GM18867 (cell line): Measurements from ENCODE around the gene STOML1.

Experiments used
- ATAC-seq: cut with Tn5 transposase; IDR thresholded peaks from one replicate; pipeline ENCODE4 v1.9.1; 2021; ENCODE audit warnings: mild to moderate bottlenecking, moderate library complexity; ENCODE audit not compliant: unreplicated experiment

Gene STOML1

GRCh38 chr15:73991726-73992593 lies at the start of gene STOML1:
STOML1 (minus strand) TSS chr15:73992295; CDS start chr15:73992223, 72 bp downstream.
- peak; percentile 78 for ATAC-seq

DNA sequence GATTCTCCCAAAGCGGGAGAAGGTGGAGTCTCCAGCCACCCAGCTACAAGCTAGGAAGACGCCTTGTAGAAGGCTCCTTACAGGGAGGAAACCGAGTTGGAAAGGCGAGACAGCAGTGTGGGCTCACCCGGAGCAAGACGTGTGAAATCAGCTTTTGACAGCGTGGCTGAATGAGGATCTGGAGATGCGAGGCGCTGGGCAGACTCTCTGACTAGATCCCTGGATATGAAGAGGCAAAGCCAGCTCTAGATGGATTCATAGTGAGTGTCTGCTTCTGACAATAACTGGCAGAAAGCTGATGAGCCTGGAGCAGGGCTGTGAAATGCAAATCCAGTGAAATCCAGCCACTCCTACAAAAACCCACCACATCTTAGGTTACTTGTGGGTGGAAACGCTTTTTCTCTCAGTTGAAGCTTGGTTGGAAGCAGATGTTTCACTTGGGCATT lies 49.2 kb upstream of the STOML1 start:
- no peak for ATAC-seq

DNA sequence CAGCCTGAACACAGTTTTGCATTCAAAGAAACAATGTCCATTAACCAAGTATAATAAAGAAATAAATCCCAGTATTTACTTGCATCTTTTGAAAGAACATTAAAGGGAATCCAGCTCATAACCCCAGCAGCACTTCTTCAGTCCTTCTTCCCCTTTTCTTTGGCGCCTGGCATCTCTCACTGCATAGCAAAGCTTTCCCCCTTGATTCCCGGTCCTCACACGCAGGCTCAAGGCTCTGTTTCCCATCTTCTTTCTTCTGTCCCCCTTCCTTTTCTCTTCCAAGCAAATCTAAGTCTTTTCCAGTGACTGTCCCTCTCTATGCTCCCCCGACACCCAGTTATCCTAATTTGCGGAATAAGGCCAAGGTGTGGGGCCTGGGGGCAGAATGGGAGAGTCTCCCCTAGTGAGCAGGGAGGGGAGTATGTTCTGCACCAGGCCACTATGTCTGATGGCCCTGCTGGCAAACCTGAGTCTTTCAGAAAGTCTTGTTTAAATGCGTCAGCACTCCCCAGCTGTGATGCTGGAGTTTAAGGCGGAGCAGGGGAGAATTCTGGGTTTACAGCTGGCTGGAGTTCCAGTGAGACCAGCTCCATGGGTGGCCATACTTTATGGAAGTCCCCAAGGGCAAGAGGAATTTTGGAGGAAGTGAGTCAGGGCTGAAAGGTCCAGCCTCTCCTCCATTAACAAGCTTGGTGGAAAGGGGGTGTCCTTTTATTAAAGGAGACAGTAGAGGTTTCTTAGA lies 48.2 kb upstream of the STOML1 start:
- ATAC-seq, result no peak

- ATAC-seq, result no peak
Observed at GRCh38 chr15:74039656-74040010, 47.5 kb upstream of the STOML1 start.

DNA sequence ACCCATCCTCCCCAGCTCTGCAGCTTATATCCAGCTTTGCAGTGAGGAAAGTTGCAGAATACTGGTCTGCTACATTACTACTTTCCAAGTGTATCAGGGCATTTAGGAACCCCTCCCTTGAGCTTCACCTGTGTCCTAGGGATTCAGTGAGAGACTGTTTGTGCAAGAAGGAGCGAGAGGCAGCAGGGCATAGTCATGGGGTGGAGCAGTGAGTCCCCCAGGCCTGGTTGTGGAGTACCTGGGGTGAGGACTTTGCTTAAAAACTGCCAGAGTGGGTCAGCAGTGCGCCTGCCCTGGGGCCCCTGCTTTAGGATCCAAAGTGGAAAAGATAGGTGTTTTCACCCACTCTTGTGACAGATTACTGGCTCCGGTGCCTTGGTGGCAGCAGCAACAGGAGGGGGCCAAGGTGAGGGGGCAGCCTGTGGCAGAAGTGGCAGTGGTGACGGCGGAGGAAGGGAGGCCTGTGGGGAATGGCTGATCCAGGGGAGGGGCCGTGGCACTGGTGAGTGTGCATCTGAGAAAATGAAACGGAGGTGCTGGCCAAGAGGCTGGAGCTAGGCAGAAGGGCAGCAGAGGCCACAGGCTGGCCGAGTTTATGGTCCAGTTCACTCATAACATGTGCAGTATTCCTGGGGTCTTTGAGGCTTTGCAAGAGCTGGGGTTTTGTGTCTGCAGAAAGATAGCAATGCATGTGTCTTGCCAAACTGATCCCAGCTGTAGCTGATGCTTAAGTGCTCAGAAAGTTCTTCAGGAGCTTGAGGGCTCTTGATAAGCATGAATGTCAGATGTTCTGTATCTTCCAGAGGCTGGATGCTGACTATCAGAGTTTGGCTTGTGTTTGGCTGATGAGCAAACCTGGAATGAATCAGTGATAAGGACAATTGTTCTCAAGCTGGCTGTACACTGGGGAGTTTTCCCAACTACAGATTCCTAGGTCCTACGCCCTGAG lies 46.9 kb upstream of the STOML1 start:
- no peak for ATAC-seq

DNA sequence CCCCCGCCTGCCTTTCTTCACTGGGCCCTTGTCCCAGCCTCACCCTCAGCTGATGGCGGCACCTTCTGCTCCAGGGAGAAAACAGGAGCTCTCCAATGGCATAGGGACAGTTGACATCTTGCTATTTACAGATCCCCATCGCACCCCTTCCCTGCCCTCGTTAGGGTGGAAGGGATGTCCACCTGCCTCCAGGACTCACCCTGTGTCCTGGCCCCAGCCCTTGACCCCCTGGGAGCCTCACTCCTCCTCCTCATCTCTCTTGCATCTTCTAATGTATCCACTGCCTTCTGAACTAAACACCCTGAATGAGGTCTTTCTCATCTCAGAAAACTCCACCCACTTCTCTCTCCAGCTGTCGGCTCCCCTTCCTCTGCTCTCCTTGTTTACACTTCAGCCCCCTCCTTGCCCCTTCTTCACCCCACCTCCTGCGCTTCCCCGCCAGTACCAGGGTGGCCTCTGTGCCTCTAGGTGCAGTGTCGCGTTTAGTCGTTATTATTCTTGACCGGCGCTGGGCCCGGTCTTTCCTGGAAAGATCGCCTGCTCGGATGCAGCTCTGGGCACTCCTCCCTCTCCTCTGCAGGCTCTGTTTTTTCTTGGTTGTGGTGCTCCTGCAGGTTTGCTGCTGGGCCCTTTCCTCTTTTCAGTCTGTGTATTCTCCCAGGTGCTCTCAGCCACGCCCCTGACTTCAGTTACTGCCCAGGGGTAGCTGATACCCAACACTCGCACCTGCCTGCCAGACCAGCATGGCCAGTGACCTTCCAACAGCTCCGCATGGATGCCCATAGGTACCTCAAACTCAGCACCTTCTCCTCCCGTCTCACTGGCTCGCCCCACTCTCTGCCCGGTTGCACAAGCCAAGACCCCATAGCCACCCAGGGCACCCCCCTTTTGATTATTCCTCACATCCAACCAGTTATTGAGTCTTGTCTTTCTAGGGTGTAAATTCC lies 45.3 kb upstream of the STOML1 start:
- ATAC-seq, result no peak

GRCh38 chr15:74036271-74037170 lies 44.4 kb upstream of the STOML1 start:
- ATAC-seq, result no peak

- no peak for ATAC-seq
Observed at GRCh38 chr15:74035121-74036017, 43.3 kb upstream of the STOML1 start.

- ATAC-seq, result no peak
Observed at GRCh38 chr15:74034206-74034755, 42.2 kb upstream of the STOML1 start.

DNA sequence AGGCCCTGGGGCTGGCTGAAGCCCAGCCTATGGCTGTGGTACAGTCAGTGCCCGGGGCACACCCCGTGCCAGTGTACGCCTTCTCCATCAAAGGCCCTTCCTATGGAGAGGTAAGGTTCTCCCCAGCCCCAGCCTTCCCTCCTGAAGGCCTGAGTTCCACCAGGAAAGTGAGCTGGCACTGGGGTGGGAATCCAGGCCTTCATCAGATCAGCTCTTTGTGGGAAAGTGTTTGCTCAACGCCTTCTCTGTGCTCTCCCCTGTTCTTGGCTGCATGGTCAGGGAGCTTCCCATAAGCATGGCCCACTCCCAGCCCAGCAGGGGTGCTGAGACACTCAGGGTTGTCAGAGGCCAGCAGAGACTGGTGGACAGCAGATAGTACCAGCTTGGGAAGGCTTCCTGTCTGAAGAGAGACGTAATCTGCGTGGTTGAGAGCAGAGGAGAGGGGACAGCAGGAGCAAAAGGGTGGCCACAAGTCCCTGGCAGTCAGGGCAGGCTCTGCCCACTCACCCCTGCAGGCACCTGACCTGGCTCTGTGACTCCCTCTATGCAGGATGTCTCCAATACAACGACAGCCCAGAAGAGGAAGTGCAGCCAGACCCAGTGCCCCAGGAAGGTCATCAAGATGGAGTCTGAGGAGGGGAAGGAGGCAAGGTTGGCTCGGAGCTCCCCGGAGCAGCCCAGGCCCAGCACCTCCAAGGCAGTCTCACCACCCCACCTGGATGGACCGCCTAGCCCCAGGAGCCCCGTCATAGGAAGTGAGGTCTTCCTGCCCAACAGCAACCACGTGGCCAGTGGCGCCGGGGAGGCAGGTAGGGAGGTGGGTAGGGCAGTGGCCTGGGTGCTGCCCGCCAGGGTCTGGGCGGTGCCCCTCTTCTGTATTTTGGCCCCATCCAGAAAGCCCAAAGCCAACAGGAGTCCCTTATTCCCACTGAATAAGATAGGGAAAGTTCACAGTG lies 40.8 kb upstream of the STOML1 start:
- no peak for ATAC-seq

DNA sequence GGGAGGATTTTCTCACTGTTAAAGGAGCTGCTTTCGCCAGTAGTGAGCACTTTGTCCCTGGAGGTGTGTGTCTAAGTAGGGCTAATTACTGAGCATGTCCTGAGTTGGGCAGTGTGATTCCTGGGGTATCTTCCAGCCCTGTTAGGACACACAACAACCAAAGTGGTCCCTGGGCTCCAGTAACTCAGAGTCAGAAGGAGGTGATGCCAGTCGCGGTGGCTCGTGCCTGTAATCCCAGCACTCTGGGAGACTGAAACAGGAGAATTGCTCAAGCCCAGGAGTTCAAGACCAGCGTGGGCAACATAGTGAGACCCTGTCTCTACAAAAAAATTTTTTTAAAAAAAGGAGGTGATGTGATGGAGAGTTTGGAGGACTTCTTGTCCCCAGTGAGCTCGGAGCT lies 40.0 kb upstream of the STOML1 start:
- ATAC-seq, result no peak

DNA sequence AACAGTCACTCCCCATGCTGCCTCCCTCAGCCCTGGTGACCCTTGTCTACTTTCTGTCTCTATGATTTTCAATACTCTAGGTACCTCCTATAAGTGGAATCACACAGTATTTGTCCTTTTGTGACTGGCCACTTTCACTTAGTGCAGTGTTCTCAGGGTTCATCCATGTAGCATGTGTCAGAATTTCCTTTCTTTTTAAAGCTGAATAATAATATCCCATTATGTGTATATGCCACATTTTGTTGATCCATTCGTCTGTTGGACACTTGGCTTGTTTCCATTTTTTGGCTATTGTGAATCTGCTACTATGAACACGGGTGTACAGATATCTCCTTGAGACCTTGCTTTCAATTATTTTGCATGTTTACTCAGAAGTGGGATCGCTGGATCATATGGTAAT lies 36.6 kb upstream of the STOML1 start:
- no peak for ATAC-seq

GRCh38 chr15:74027688-74028087 lies 35.6 kb upstream of the STOML1 start:
- ATAC-seq, result no peak

DNA sequence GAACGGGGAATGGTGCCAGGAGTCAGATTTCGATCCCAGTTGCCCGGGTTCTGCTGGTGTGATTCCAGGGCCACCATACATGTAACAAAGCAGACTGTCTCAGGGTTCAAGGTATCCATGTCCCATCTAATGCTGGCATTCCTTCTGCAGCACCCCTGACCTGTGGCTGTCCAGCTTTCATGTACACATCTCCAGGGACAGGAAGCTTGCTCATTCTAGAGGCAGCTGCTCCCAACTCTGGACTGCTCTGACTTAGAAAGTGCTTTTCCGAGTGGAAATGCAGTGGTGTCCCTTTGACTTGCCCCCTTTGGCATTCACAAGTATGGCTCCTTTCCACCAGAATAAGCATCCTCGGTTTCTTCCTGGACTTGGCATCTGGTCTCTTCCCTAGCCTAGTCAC lies 33.3 kb upstream of the STOML1 start:
- no peak for ATAC-seq

GRCh38 chr15:74024687-74025086 lies 32.6 kb upstream of the STOML1 start:
- ATAC-seq, result no peak

DNA sequence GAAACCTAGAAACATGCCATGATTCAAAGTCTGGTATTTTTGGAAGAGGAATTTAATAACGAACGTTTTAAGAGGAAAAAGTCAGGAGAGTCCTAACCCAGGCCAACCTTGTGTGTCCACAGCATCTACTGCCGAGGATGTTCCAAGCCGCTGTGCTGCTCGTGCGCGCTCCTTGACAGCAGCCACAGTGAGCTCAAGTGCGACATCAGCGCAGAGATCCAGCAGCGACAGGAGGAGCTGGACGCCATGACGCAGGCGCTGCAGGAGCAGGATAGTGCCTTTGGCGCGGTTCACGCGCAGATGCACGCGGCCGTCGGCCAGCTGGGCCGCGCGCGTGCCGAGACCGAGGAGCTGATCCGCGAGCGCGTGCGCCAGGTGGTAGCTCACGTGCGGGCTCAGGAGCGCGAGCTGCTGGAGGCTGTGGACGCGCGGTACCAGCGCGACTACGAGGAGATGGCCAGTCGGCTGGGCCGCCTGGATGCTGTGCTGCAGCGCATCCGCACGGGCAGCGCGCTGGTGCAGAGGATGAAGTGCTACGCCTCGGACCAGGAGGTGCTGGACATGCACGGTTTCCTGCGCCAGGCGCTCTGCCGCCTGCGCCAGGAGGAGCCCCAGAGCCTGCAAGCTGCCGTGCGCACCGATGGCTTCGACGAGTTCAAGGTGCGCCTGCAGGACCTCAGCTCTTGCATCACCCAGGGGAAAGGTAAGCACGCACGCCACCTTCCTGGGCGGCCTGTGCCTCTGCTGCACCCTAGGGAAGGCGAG lies 30.8 kb upstream of the STOML1 start:
- ATAC-seq, result no peak
